Thoracic aorta (tissue), 2 donors: ENCODE results near the gene PDE4C. TPM values are rescaled to one million over a fixed set of nuclear protein-coding genes. Genes with fewer than 3 reads are reported as not detected.

Source experiments
- ATAC-seq: fragments of 150-250 bp; one replicate; pipeline ENCODE4 v1.8.0; 2017; ENCODE audit warnings: low read depth; ENCODE audit not compliant: insufficient number of reproducible peaks, low FRiP score
- DNase-seq: peaks from one replicate; pipeline ENCODE4 v3.0.0-alpha.2; 2020; ENCODE audit warnings: low spot score
- H3K27ac ChIP-seq, 2 donors: fragments of 200-600 bp; sonication (generic); 1 replicate in 1 of 2; 2 replicates in 1 of 2; pipeline ENCODE4 v1.5.1; 2016; ENCODE audit warnings: mild to moderate bottlenecking in 2 of 2, moderate library complexity in 2 of 2
- H3K27me3 ChIP-seq: fragments of 200-600 bp; sonication (generic); replicated peaks from 2 replicates; pipeline ENCODE4 v1.6.0; 2016; ENCODE audit warnings: mild to moderate bottlenecking; ENCODE audit not compliant: insufficient read depth
- H3K36me3 ChIP-seq: fragments of 200-600 bp; sonication (generic); one replicate; pipeline ENCODE4 v1.5.1; 2016
- H3K4me1 ChIP-seq, 2 donors: fragments of 200-600 bp; sonication (generic); 1 replicate in 1 of 2; 2 replicates in 1 of 2; pipeline versions ENCODE4 v1.5.1 to v1.6.0; 2016; ENCODE audit warnings: low read depth in 2 of 2, mild to moderate bottlenecking in 1 of 2; ENCODE audit not compliant: control insufficient read depth in 1 of 2
- H3K4me3 ChIP-seq: fragments of 200-600 bp; sonication (generic); 2 replicates; pipeline ENCODE4 v1.5.1; 2016; ENCODE audit warnings: mild to moderate bottlenecking
- H3K9me3 ChIP-seq: fragments of 200-600 bp; sonication (generic); 2 replicates; pipeline ENCODE4 v1.5.1; 2016
- total RNA-seq, 2 donors: library from RNA; depleted of rRNA; stranded (reverse); fragments of >200 nt; gene quantifications; one replicate each; pipeline versions ENCODE4 v1.1.0 to v1.2.3, GENCODE V29; 2016
- TF ChIP-seq, protein P1 (sequence below): fragments of 200-600 bp; sonication (generic); IDR thresholded peaks from one replicate; pipeline ENCODE4 v1.5.1; 2019; ENCODE audit warnings: antibody characterized with exemption

PDE4C gene
- total RNA-seq, 2 donors from 2014 or later: 0.41 to 0.42 TPM

DNA sequence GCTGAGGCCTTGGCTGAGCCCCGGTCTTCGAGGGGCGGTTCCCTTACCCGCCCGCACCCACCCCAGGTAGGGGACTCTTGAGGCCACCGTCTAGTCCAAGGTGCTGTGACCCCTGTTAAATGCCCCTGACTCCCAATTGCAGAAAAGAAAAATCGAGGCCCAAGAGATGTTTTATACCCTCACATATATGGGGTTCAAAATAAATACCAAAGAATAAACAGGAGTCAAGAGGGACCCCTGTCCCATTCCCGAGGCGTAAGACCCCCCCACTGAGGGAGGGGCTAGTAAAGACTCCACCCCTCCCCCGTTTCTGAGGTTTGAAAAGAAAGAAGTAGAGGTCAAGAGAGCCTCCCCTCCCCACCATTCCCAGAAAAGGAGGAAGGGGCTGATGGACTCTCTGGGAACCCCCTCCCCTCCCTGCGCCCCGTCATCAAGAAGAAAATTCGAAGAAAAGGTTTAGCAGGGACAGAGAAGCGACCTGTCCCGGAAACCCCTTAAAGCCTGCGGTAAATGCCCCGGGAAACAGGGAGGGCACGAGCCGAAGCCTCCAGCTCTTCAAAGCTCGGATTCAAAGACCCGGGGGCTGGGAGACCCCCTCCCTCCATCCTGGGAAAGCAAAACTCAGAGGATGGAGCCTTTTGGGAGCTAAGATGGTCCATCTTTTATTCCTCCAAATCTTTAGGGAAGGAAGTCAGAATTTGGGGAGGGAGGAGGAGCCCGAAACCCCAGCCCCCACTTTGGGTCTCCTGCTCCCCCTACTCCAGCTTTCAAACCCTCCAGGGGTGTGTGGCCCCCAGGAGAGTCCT, 21.6 kb downstream of the PDE4C start:
- Histone ChIP-seq H3K27me3 (no peaks in the 10 kb centered on the region), H3K27ac (peak overlapping the region; percentile 90 to 91), H3K4me3 (peak overlapping the region; percentile 85), H3K4me1 (peaks cover 8 to 19% of the 10 kb centered on the region in 2 donors), H3K9me3 (no peaks in the 10 kb centered on the region), H3K36me3 (no peaks in the 10 kb centered on the region)
- TF ChIP-seq, protein P1, sequence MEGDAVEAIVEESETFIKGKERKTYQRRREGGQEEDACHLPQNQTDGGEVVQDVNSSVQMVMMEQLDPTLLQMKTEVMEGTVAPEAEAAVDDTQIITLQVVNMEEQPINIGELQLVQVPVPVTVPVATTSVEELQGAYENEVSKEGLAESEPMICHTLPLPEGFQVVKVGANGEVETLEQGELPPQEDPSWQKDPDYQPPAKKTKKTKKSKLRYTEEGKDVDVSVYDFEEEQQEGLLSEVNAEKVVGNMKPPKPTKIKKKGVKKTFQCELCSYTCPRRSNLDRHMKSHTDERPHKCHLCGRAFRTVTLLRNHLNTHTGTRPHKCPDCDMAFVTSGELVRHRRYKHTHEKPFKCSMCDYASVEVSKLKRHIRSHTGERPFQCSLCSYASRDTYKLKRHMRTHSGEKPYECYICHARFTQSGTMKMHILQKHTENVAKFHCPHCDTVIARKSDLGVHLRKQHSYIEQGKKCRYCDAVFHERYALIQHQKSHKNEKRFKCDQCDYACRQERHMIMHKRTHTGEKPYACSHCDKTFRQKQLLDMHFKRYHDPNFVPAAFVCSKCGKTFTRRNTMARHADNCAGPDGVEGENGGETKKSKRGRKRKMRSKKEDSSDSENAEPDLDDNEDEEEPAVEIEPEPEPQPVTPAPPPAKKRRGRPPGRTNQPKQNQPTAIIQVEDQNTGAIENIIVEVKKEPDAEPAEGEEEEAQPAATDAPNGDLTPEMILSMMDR: no peak
- DNase-seq (no peak), ATAC-seq (peak; percentile 39)

DNA sequence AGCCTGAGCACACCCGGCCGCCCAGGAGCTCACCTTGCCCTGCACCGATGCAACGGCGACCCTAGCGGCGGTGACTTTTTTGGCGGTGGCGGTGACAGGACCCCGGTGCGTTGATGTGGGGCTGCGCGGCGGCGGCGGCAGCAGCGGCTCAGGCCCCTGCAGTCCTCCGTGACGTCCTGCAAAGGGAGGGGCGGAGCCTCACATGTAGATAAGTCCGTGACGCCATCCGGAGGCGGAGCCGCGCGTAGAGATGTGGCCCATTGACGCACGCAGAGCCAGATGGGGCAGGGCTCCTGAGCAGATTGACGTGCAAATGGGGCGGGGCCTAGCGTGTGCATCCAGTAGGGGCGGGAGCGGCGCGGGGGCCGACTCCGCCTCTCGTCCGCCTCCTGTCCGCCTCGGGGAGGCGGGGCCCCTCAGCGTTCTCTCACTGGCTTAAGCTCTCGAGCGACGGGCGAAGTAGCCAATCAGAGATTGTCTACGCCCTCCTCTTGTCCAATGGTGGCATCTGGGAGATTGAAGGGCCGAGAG, 22.3 kb downstream of the PDE4C start, which contains the start of gene RAB3A:
Gene RAB3A, minus strand, starts transcription at position 180 of the 531 bp plus-strand sequence. CDS start 1,302 bp downstream, outside the sequence.
- H3K9me3 ChIP-seq: no peaks in the 10 kb centered on the region
- no peaks in the 10 kb centered on the region for H3K27me3 ChIP-seq
- TF ChIP-seq, protein P1: no peak
- H3K4me1 ChIP-seq: peaks cover 8 to 19% of the 10 kb centered on the region in 2 donors
- DNase-seq (peak; percentile 100), ATAC-seq (peak; percentile 94)
- peak within 1 kb of the TSS; percentile 91 for H3K4me3 ChIP-seq
- H3K27ac ChIP-seq: peak within 1 kb of the TSS; percentile 90 to 91
- no peaks in the 10 kb centered on the region for H3K36me3 ChIP-seq

GRCh38 chr19:18203408-18203862, 22.8 kb downstream of the PDE4C start:
- TF ChIP-seq, protein P1: no peak
- ATAC-seq: no peak
- Histone ChIP-seq H3K4me1 (peaks cover 8 to 19% of the 10 kb centered on the region in 2 donors), H3K27me3 (no peaks in the 10 kb centered on the region), H3K27ac (no peak overlapping the region), H3K36me3 (no peaks in the 10 kb centered on the region), H3K4me3 (peak overlapping the region; percentile 91), H3K9me3 (no peaks in the 10 kb centered on the region)
- no peak for DNase-seq

DNA sequence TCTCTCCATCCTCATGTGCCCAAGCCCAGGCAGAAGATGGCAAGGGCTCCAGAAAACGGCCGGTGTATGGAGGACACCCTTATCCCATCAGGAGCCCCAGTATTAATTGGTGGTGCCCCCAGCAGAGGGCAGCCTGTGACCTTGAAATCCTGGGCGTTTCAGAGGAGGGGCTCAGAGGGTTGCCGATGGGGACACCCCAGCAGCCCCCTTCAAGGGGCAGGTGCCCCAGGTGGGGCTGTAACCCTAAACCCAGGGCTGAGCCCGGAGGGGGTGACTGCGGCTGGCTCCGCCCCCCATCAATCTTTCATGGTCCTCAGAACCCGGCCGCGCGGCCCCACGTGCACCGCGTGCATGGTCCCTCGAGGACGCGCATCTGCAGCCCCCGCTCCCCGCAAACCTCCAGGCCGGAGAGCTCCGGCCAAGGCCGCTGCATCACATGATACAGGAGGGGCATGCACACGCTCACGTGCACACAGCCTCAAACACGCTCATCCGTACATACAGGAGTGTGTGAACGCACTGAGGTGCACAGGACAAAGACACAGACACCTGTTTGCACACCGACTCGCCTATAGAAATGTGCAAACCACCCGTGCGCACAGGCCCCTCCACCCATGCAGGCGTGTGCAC, 23.3 kb downstream of the PDE4C start:
- H3K36me3 ChIP-seq: no peaks in the 10 kb centered on the region
- TF ChIP-seq, protein P1: no peak
- no peak overlapping the region for H3K27ac ChIP-seq
- H3K4me3 ChIP-seq: peak overlapping the region; percentile 91
- no peak for DNase-seq
- H3K27me3 ChIP-seq: no peaks in the 10 kb centered on the region
- peaks cover 8 to 19% of the 10 kb centered on the region in 2 donors for H3K4me1 ChIP-seq
- no peaks in the 10 kb centered on the region for H3K9me3 ChIP-seq
- no peak for ATAC-seq

- Histone ChIP-seq H3K27me3 (no peaks in the 10 kb centered on the region), H3K9me3 (no peaks in the 10 kb centered on the region), H3K4me3 (no peak overlapping the region), H3K27ac (no peak overlapping the region), H3K36me3 (no peaks in the 10 kb centered on the region), H3K4me1 (peaks cover 8 to 19% of the 10 kb centered on the region in 2 donors)
- DNase-seq (no peak), ATAC-seq (no peak)
- TF ChIP-seq, protein P1: no peak
Measured at GRCh38 chr19:18202397-18202777, 23.9 kb downstream of the PDE4C start.
